Activated CD8-positive, alpha-beta T cell treated with anti-CD3 and anti-CD28 coated beads for 36 hours (primary cell): Measurements from ENCODE around the gene NFX1. TPM values are rescaled to one million over a fixed set of nuclear protein-coding genes. Genes with fewer than 3 reads are reported as not detected.

ENCODE experiments used
- ATAC-seq: fragments of 200-7000 bp; cut with Tn5 transposase; one replicate; pipeline ENCODE4 v1.10.0; 2021; ENCODE audit warnings: mild to moderate bottlenecking, moderate library complexity
- CTCF ChIA-PET: fragments of 350-600 bp; sonication (Branson Sonifier 250); formaldehyde crosslinking; loops from one replicate; lab custom pipeline; 2021; ENCODE audit warnings: antibody characterized with exemption; lab: Charles Lee
- POLR2A ChIA-PET: fragments of 350-600 bp; sonication (Branson Sonifier 250); formaldehyde crosslinking; loops from one replicate; lab custom pipeline; 2021; ENCODE audit warnings: antibody characterized with exemption; lab: Charles Lee
- DNase-seq: peaks from one replicate; pipeline ENCODE4 v3.0.0-alpha.2; 2020
- H3K27ac Mint-ChIP-seq: one replicate; pipeline ENCODE4 v1.8.0; 2021; ENCODE audit warnings: mild to moderate bottlenecking, mixed read lengths
- H3K27me3 Mint-ChIP-seq: one replicate; pipeline ENCODE4 v1.8.0; 2021; ENCODE audit warnings: mixed read lengths
- H3K36me3 Mint-ChIP-seq: one replicate; pipeline ENCODE4 v1.8.0; 2021; ENCODE audit warnings: low read depth, mixed read lengths
- H3K4me1 Mint-ChIP-seq: one replicate; pipeline ENCODE4 v1.8.0; 2021; ENCODE audit warnings: low read depth, mixed read lengths
- H3K4me3 Mint-ChIP-seq: one replicate; pipeline ENCODE4 v1.8.0; 2021; ENCODE audit warnings: mild to moderate bottlenecking, moderate library complexity, mixed read lengths
- H3K9me3 Mint-ChIP-seq: one replicate; pipeline ENCODE4 v1.8.0; 2021; ENCODE audit warnings: mixed read lengths
- intact Hi-C: fragments of 100-400 bp; cut with micrococcal nuclease; formaldehyde crosslinking; loops from one replicate; pipeline ENCODE4 v1.10.0; 2022
- total RNA-seq, 2 experiments: library from RNA; stranded (reverse); gene quantifications; one replicate each; pipeline ENCODE4 v1.2.3, GENCODE V29; 2021
- TF ChIP-seq, protein P1 (sequence below): fragments of 200-600 bp; IDR thresholded peaks from one replicate; pipeline ENCODE4 v1.8.0; 2022; ENCODE audit warnings: antibody characterized with exemption, mild to moderate bottlenecking

NFX1 gene
- total RNA-seq, 2 experiments from 2014 or later, result 37.4 to 38.9 TPM

DNA sequence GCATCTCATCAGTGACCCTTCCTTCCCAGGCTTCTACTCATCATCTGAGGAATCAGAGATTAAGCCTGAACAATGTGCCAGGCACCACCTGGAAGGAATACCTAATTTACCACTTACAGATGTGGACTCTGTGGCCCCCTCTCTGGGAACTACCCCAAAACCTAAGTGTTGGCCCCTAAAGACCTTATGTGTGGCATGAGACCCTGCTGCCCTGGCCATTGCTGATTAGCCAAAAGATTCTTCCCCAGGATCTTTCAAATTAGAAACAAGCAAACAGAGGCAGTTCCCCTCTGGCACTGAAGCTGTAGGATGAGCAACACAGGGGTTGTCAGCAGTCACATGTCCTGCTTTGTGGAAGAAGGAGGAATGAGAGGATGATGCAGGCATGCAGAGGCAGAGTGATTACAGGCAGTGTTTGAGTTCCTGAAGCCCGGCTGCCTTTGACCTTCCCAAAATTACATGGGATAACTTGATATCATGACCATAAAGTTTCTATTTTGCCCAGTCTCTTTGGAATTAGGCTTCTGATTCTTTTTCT, 39.8 kb upstream of the NFX1 start:
- peaks cover 32% of the 10 kb centered on the region for H3K36me3 Mint-ChIP-seq

GRCh38 chr9:33254211-33254610, 36.1 kb upstream of the NFX1 start:
- CTCF ChIA-PET, result interaction anchor here (0.8 to 1.2 kb wide), 2 partner anchors 28 to 93 kb away, joined by 3 read pairs; no protein-coding TSS in a partner anchor
- Mint-ChIP-seq H3K4me3 (no peak overlapping the region), H3K4me1 (no peaks in the 10 kb centered on the region), H3K27ac (no peak overlapping the region), H3K9me3 (no peaks in the 10 kb centered on the region), H3K27me3 (no peaks in the 10 kb centered on the region), H3K36me3 (peaks cover 51% of the 10 kb centered on the region)
- DNase-seq (no peak), ATAC-seq (no peak)
- intact Hi-C loops, result no loop called here
- POLR2A ChIA-PET, result interaction anchor here (1.1 to 2.8 kb wide), 2 partner anchors 11 to 14 kb away, joined by 4 to 8 read pairs; partner anchors contain the start of gene SPINK4
- TF ChIP-seq, protein P1, sequence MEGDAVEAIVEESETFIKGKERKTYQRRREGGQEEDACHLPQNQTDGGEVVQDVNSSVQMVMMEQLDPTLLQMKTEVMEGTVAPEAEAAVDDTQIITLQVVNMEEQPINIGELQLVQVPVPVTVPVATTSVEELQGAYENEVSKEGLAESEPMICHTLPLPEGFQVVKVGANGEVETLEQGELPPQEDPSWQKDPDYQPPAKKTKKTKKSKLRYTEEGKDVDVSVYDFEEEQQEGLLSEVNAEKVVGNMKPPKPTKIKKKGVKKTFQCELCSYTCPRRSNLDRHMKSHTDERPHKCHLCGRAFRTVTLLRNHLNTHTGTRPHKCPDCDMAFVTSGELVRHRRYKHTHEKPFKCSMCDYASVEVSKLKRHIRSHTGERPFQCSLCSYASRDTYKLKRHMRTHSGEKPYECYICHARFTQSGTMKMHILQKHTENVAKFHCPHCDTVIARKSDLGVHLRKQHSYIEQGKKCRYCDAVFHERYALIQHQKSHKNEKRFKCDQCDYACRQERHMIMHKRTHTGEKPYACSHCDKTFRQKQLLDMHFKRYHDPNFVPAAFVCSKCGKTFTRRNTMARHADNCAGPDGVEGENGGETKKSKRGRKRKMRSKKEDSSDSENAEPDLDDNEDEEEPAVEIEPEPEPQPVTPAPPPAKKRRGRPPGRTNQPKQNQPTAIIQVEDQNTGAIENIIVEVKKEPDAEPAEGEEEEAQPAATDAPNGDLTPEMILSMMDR, result no peak

More for the DNA sequence above, 39.8 kb upstream of the NFX1 start:
- TF ChIP-seq, protein P1, result no peak
- H3K27me3 Mint-ChIP-seq, result no peaks in the 10 kb centered on the region
- DNase-seq (no peak), ATAC-seq (no peak)
- H3K9me3 Mint-ChIP-seq, result no peaks in the 10 kb centered on the region
- H3K4me1 Mint-ChIP-seq, result no peaks in the 10 kb centered on the region
- no peak overlapping the region for H3K27ac Mint-ChIP-seq
- intact Hi-C loops, result no loop called here
- POLR2A ChIA-PET, result interaction anchor here (1.6 kb wide), 1 partner anchor 13 kb away, joined by 5 read pairs; no protein-coding TSS in a partner anchor
- no peak overlapping the region for H3K4me3 Mint-ChIP-seq
- CTCF ChIA-PET, result no interaction called here

DNA sequence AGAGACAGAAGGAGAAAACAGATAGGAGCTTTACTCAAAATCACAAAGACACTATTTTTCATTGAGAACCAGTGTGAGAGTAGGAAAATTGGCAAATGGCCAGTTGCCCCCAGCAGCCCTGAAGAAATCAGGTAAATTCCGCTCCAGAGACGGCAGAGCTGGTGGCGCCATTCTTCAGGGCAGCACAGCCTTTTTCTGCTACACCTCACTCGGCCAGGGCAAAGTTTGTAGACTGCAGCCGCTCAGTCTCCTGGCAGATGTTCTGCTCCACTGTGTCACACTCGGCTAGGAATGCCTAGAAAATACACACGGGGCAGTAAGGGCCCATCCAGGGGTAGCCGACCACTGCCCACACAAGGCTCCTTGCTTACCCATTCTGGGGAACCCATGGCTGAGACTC, 35.3 kb upstream of the NFX1 start:
- Mint-ChIP-seq H3K4me3 (no peak overlapping the region), H3K9me3 (no peaks in the 10 kb centered on the region), H3K36me3 (peaks cover 53% of the 10 kb centered on the region), H3K27me3 (no peaks in the 10 kb centered on the region), H3K27ac (no peak overlapping the region), H3K4me1 (peaks cover 3% of the 10 kb centered on the region)
- ATAC-seq (no peak), DNase-seq (no peak)
- TF ChIP-seq, protein P1, result no peak
- intact Hi-C loops, result no loop called here
- ChIA-PET CTCF (interaction anchor here (1.2 kb wide), 1 partner anchor 29 kb away, joined by 3 read pairs; no protein-coding TSS in a partner anchor), POLR2A (interaction anchor here (1.1 kb wide), 1 partner anchor 9 kb away, joined by 3 read pairs; no protein-coding TSS in a partner anchor)

DNA sequence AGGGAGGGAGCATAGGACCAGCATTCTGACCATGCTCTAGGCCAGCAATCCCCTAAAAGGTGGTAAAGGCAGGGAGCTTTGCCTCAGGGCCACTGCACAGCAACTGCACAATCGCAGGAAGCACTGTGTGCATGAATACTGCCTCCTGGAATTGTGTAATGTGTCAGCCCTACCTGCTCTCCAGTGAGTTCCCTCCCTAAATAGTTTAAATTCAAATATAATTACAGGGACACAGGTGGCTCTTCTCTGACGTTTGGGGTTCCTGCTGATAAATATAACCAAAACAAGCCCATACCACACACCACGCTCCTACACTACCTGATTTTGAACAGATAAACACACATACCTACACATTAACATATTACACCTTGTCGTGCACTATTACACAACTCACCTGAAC, 34.8 kb upstream of the NFX1 start:
- Mint-ChIP-seq H3K9me3 (no peaks in the 10 kb centered on the region), H3K27me3 (no peaks in the 10 kb centered on the region)

GRCh38 chr9:33256236-33256635, 34.1 kb upstream of the NFX1 start:
- TF ChIP-seq, protein P1, result no peak
- Mint-ChIP-seq H3K9me3 (no peaks in the 10 kb centered on the region), H3K4me1 (peaks cover 7% of the 10 kb centered on the region), H3K27me3 (no peaks in the 10 kb centered on the region), H3K27ac (no peak overlapping the region), H3K4me3 (no peak overlapping the region), H3K36me3 (peaks cover 62% of the 10 kb centered on the region)
- intact Hi-C loops, result no loop called here
- POLR2A ChIA-PET, result interaction anchor here (0.9 to 1.2 kb wide), 2 partner anchors 180 to 230 kb away, joined by 3 read pairs; no protein-coding TSS in a partner anchor
- ATAC-seq (no peak), DNase-seq (no peak)
- CTCF ChIA-PET, result no interaction called here

More for the DNA sequence above, 34.8 kb upstream of the NFX1 start:
- ATAC-seq (no peak), DNase-seq (no peak)
- ChIA-PET POLR2A (interaction anchor here (1.1 kb wide), 1 partner anchor 8 kb away, joined by 3 read pairs; no protein-coding TSS in a partner anchor), CTCF (no interaction called here)
- H3K27ac Mint-ChIP-seq, result no peak overlapping the region
- no peak overlapping the region for H3K4me3 Mint-ChIP-seq
- H3K36me3 Mint-ChIP-seq, result peaks cover 58% of the 10 kb centered on the region
- intact Hi-C loops, result no loop called here
- H3K4me1 Mint-ChIP-seq, result peaks cover 3% of the 10 kb centered on the region
- TF ChIP-seq, protein P1, result no peak
